H1 (cell line): ENCODE results near the gene NOC3L. TPM values are rescaled to one million over a fixed set of nuclear protein-coding genes. Genes with fewer than 3 reads are reported as not detected.

Experiments used
- BCL11A ChIP-seq, 2 experiments: IDR thresholded peaks; one replicate each; pipeline ENCODE4 v1.6.1; 2011; ENCODE audit warnings: low read depth in 2 of 2, low read length in 2 of 2, mild to moderate bottlenecking in 2 of 2
- EGR1 ChIP-seq: IDR thresholded peaks from 2 replicates; pipeline ENCODE4 v1.6.1; 2011; ENCODE audit warnings: low read depth, low read length, borderline replicate concordance
- POU5F1 ChIP-seq: IDR thresholded peaks from 2 replicates; pipeline ENCODE4 v1.6.1; 2011; ENCODE audit warnings: low read depth, mild to moderate bottlenecking, low read length, moderate library complexity
- polyA plus RNA-seq, 7 experiments: library from polyadenylated mRNA; depleted of rRNA in 3 of 7; stranded (reverse) in 5 of 7; unstranded in 2 of 7; fragments of >200 nt in 5 of 7; fragments of 200-250 nt in 2 of 7; gene quantifications; 1 replicate in 5 of 7; 2 replicates in 1 of 7; 4 replicates in 1 of 7; pipeline versions ENCODE4 v1.2.1 to v1.2.3, GENCODE V29; 2011 to 2013; ENCODE audit warnings: missing spikeins in 2 of 7, mixed read lengths in 2 of 7
- total RNA-seq: library from RNA; stranded (reverse); fragmentation: NEBNext Ultra II Directional; extraction: Animal tissue kit (Norgen Biotek cat#: 25700); gene quantifications from 2 replicates; pipeline ENCODE4 v1.2.1, GENCODE V29; 2021

Gene NOC3L
- total and polyA plus RNA-seq, 2 of the 8 experiments (the other 6 are each of a cell fraction or from before 2014, with no cell fraction given): 7.1 to 39.1 TPM

- TF ChIP-seq EGR1: no peak
- TF ChIP-seq POU5F1: no peak
- TF ChIP-seq BCL11A (IDR thresholded peaks at IDR 0.05; ENCODE audit: low read depth in 2 of 2, low read length in 2 of 2): no peak
- TF ChIP-seq, all 59 proteins: peak for 0
These were observed 9.4 kb downstream of the NOC3L start (continued) for GRCh38 chr10:94353336-94353735.
